Activated naive CD4-positive, alpha-beta T cell treated with anti-CD3 and anti-CD28 coated beads, Interleukin-2, amount 50 U/mL, for 16 hours (primary cell): Measurements from ENCODE around the gene WWC1.
"Not testable (repeated sequence)": the region's sequence is repeated elsewhere in the genome, so short reads cannot be mapped to it uniquely, and the experiment has no call there.

Experiments
- DNase-seq: peaks from one replicate; pipeline ENCODE4 v3.0.0-alpha.2; 2020

The WWC1 gene

DNA sequence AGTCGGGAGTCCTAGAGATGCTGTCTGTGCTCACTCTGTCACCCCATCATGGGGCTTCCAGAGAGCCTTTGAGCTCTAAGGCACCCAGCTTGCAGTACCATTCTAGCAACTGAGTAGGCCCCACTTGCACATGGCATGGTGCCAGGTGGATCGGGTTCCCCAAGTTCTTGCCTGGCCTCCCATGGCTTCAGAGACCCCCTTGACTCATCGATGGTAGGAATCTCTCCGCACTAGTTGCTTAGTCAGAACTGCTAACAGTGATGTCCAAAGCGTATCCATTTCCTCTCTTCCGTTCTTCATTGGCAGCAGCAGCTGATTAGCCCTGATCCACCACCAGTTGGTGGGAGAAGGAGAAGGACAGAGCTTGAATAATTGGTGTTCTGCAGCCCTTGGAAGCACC lies 124.5 kb downstream of the WWC1 start:
- no peak for DNase-seq

DNA sequence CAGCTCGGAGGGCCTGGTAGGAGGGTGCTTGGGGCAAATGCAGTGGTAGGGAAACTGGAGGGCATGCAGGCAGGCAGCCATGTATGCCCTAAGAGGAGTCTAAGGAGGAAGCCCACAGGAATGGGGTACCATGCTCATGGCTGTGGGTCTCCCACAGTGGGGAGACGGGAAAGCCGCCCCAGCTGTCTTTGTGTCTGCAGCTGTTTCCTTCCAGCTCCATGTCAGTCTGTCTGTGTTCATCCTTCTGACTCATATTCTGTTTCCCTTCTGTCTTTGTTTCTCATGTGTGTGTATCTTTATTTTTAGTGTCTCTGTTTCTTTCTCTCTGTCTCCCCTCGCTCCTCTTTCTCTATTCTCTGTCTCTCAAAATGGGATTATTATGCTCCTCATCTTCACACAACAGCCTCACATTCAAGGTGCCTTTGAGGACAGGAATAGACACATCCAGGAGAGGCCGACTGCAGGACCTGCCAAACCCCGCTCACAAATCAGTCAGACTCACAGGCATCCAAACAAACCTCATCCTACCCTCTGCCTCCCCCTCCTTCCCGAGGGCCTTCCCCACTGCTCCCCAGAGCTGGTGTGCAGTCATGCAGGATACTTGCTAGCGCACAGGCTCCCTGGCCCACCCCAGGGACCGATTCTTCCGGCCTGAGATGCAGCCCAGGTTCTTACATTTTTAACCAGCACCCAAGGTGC lies 126.4 kb downstream of the WWC1 start:
- DNase-seq = no peak

DNA sequence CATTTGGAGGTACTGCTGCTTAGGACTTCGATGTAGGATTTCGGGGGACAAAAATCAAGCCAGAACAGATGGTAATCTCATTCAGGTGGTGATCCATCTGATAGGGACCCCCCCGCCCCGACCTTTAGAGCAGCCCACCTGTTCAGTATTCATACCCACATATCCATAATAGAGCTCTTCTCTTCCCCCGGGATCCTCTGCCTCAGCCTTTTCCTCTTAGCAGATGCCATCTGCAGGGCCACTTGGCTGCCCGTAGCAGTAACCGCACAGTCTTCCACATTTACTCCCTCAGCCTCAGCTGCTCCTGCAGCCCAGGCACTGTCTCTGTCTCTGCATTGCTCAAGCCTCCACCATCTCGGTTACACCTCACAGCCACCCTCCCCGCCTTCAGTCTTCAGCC lies 129.0 kb downstream of the WWC1 start:
- no peak for DNase-seq

DNA sequence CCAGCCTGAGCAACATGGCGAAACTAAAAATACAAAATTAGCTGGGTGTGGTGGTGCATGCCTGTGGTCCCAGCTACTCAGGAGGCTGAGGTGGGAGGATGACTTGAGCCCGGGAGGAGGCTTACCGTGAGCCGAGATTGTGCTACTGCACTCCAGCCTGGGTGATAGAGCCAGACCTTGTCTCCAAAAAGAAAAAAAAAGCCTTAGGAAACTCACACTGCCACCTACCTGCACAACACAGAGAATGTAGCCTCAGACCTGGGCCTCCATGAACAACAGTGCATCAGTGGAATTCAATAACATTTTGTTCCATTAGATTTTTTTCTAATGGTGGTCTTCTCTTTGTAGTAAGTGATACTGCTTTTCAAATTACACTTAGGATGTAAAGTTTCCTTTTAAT lies 131.0 kb downstream of the WWC1 start:
- no peak for DNase-seq

DNA sequence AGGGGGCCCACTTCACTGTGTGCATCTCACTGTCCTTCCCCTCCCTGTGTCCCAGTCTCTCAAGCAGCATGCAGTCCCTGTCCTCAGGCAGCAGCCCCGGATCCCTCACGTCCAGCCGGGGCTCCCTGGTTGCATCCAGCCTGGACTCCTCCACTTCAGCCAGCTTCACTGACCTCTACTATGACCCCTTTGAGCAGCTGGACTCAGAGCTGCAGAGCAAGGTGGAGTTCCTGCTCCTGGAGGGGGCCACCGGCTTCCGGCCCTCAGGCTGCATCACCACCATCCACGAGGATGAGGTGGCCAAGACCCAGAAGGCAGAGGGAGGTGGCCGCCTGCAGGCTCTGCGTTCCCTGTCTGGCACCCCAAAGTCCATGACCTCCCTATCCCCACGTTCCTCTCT lies 132.0 kb downstream of the WWC1 start:
- DNase-seq = no peak

DNA sequence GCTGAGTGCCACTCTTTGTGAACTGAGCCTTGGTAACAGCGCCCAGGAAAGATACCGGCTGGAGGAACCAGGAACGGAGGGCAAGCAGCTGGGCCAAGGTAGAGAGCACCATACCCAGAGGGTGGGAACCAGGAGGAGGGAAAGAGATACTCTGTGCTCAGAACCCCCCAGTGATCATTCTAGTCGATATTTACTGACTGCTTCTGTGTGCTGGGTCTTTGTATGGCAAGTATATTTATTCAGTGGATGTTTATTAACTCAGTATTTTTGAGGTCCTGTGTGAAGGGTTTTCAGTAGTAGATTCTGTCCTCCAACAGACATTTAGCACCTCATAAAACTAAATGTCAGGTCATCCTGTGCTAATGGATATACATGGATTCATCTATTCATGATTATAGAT lies 132.5 kb downstream of the WWC1 start:
- no peak for DNase-seq

DNA sequence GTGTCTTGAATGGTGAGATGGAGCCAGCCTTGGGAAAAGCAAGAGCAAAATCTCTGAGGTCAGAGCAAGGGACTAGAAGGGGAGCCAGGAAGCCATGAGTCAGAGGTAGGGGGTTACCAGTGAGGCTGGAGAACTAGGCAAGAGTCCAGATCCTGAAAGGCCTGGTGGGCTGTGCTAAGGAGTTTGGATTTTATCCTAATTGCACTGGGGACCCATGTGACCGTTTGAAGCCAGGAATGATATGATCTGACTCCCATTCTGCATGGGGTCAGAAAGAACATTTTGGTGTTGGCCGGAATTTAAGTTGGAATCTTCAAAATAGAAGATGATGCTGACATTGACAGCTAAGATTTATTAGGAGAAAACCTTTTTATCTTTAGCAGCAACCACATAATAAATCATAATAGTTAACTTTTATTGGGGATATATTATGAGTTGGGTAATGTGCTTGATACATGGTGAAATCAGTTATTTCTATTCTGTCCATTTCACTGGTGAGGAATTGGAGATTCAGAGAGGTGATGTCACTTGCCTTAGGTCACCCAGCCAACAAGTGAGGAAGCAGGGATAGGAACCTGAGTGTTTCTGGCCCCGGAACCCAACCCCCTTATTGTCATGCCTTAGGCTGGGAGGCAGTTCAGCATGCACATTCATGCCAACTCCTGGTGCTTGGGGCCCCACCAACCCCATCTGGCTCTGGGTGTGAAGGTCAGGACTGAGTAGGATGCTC lies 133.3 kb downstream of the WWC1 start:
- DNase-seq = no peak

DNA sequence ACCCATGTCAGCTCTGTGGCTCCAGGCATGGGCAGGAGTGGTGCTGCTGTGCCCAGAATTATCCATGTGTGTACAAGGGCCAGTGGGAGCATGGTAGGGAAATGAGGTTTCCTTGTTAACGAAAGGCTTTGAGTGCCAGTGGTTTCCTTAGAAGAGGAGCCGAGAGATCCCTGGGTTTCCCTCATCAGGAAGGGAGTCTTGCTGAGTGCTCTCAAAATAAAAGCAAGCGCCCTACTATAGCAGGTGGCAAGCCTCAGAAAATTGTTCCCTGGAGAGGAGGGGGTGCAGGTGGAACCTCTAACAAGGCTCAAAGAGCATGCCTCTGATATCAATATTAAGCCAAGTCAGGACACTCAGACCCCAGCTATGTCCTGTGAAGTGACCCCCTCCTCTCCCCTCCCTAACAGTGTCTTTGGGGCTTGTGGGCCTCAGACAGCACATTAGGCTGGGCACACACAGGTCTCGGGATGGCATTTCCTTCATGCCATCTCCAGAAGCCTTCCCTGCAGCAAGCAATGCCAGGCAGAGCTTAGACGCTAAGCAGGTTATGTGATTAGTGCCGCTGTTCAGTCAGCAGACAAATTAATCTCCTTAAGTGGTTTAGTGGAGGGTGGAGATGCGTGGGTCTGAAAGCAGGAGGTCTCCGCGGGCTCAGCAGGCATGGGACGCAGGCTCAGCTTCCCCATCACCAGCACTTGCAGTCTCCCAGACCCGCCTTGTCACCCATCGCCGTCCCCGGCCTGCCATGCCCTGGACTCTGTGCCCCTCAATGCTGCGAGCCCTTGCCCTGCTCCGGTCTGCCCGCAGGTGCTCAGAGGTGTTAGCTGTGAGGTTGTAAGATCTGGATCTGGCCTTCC lies 134.8 kb downstream of the WWC1 start:
- DNase-seq = no peak

DNA sequence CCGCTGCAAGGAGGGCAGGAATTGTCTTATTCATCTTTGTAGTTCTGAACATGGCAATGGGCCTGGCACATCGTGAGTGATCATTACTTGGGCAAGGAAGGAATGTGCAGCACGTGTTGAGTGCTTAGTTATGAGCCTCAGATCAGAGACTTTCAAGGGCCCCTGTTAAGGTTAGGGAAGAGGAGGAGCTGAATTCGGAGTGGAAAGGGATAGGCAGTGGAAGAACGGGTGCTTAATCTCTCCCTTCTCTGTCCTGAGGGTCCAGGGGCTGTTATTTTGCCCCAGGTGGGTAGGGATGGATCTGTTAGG lies 135.4 kb downstream of the WWC1 start:
- DNase-seq = no peak

DNA sequence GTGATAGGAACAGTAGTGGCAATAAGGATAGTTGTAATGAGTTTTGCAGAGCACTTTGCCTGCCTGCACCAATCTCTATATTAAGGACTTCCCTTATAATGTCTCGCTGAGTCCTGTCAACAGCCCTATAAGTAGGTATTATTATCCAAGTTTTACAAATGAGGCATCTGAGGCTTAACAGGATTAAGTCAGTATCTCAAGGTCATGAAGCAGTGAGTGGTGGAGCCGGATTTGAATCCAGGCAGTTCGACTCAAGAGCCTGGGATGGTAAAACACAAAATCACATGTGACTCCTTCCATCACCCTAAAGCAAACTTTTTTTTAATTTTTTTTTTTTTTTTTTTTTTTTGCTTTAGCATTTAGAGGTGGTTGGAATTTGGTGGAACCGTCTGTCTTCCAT lies 135.8 kb downstream of the WWC1 start:
- DNase-seq = no peak

DNA sequence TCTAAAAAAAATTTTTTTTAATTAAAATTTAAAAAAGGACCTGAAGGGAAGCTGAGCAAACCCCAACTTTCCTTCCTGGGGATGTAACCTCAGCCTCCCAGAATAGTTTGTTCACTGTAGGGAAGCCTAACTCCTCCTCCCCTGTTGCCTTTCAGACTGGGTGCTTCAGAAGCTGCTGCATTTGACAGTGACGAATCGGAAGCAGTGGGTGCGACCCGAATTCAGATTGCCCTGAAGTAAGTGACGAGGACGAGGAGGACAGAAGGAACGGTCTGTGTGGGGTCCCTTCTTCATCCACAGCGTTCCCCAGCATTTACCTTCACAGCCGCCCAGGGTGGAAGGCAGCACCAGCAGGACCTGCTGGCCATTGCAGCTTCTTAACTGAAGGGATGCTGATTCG lies 137.1 kb downstream of the WWC1 start:
- DNase-seq = no peak

DNA sequence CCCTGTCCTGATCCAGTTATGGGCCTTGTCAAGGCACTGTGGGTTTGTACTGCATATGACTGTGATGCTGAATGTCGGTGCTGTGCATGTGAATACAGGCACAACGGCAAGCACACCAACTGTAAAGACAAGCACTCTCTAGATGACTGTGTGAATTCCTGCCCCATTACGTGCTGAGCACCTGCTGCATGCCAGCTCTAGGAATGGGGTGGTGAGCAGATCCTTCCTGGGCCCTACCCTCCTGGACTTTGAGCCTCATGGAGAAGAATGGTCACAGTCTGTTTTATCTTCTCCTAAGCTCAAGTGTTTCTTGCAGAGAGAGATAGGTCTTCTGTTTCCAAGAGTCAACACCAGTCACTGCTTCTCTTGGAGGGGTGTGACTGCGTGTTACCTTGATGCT lies 138.9 kb downstream of the WWC1 start:
- no peak for DNase-seq

DNA sequence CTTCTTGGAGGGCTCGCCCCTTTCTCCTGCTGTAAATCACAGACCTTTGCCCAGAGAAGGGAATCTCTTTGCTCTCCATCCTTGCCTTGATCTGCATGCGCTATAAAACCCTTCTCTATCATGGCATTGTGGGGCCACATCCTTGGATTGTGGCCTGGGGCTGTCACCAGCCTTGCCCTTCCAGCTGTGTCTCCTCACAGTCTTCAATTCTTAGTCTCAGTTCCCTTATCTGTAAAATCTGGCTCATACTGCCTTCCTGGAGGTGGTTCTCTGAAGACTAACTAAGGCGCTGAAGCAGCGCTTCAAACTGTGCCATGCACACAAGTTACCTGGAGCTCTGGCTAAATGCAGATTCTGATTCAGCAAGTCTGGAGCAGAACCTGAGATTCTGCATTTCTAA lies 141.5 kb downstream of the WWC1 start:
- DNase-seq = no peak

DNA sequence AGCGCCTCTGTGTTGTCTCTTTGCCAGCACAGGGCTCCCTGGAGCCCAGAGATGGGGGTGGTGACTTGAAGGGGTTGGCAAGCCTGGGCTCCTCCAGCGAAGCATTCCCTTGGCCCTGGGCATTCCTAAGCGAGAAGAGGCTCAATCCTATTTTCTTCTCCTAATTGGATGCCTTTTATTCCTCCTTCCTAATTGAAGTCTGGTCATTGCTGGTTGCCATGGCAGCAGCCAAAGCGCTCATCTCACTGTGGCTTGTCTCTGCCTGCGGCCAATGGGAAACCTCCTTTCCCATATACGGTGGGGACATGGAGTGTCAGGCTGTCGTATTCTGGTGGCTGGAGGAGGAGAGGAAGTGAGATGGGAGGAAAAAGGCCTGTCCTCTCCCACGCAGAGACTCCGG lies 142.6 kb downstream of the WWC1 start:
- no peak for DNase-seq

DNA sequence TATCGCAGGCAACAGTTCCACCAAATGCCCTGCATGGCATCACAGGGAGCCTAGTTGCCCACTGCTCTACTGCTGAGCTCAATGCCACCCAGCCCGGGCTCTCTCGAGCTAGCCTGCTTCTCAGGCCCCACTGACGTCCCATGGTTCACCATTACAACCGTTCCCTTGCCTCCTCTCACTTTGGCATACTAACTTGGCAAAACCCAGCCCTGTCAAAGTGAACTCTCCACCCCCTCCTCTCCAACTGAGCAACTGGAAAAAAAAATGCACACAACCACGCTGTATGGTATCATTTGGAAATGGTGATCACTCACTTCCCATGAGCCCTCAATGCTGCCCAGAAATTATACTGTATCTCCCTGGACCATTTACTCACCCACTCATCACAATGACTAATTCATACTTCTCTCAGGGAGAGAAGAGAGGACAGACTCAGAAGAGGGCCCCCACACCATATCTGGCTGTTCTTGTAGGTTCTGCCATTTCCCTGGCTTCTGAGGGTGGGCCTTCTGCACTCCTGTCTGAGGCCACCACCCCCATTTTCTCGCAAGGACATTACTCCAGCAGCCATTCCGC lies 143.4 kb downstream of the WWC1 start:
- no peak for DNase-seq

DNA sequence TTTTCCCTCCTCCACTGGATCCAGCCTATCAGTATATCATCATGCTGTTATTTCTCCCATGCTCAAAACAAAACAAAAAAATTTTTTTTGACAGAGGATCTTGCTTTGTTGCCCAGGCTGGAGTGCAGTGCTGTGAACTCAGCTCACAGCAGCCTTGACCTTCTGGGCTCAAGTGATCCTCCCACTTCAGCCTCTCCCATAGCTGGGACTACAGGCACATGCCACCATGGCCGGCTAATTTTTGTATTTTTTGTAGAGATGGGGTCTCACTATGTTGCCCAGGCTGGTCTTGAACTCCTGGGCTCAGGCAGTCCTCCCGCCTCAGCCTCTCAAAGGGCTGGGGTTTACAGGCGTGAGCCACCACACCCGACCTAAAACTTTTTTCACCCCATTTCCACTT lies 143.9 kb downstream of the WWC1 start:
- not testable (repeated sequence) for DNase-seq

DNA sequence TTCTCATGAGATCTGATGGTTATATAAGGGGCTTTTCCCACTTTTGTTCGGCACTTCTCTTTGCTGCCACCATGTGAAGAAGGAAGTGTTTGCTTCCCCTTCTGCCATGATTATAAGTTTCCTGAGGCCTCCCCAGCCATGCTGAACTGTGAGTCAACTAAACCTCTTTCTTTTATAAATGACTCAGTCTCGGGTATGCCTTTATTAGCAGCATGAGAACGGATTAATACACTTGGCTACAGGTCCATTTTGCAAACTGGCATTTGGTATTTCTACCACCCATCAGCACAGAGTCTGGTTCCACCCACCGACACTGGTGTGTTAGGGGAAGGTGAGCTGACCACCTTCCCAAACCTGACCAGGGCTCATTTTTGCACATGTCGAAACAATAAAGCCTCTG lies 146.9 kb downstream of the WWC1 start:
- DNase-seq = no peak

DNA sequence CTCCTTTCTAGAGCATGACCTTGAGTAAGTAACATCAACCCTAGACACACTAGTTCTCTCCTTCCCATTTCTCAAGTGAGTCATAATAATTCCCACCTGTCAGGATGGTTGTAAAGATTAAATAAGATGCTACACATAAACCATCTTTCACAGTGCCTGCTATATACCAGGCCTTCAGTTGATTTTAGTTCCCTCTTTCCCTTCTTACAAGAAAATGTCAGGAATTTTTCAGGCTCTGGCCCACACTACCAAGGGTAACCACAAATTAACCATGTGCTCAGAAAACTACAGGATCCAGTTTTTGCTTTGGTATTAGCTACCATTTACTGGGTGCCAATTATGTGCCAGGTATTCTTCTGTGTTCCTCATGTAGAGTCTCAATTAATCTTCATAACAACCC lies 152.1 kb downstream of the WWC1 start:
- no peak for DNase-seq

DNA sequence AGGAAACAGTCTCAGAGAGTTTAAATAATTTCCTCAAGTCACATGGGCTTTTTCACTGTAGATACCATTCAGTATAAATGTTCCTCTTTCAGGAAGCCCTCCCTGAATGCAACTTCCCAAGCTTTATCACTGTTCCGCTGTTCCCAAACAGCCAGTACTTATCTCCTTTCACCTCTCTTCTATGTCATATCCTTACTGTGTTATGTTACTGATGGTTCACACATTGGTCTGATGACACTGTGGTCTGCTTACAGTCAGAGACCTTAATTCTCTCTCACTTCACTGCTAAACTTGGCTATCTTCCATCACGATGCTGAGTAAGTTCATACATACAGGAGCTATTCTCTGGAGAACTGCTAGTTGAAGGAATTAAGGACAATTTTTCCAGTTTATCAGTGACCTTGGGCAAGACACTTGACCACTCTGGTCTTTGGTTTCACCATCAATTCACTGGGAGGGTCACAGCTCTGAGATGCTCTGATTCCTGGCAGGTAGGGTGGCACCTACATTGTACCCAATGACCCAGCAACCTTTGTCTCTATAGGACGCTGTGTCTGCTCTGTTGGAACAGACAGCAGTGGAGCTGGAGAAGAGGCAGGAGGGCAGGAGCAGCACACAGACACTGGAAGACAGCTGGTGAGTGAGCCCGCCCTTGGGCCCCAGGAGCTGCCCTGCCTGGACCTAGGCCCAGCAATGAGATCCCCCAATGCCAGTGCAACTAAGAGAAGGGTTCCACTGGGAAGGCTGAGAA lies 152.7 kb downstream of the WWC1 start:
- DNase-seq = no peak

DNA sequence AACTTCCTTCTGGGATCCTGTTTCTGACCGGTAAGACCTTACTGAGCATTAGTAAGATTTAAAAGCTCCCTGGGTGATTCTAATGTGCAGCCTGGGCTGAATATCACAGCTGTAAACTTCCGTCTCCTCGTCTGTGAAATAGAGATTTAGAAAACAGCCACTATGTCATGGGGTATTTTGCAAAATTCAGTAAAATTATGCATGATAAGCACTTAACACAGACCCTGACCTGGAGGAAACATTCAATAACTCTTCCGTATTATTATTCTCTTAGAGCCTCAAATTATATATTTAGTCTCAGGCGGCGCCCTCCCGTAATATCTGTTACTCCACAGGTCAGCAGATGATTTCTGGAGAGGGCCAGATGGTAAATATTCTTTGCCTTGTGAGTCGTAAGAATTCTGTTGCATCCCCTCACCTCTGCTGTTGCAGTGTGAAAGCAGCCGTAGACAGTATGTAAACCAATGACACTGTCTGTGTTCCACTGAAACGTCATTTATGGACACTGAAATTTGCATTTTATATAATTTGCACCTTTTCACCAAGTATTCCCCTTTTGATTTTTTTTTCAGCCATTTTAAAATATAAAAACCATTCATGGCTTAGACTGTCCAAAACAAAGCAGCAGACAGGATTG lies 155.7 kb downstream of the WWC1 start:
- DNase-seq = no peak

DNA sequence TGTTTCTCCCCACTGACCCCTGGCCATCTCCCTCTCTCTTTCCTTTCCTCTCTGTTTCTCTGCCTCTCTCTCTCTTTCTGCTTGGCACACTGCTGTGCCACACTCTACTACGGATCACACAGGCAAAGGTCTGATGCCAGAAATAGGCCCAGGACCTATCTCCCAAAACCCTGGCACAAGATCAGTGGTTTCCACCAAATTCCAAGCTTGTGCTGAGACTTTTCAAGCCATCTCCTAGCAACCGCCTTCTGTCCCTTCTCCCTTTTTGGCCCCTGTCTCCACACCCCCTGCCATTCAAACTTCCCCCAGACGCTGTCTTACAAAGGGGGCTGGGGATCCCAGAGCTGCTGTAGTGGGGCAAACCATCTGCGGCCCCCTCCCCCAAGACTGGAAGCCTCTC lies 156.4 kb downstream of the WWC1 start:
- DNase-seq = no peak

DNA sequence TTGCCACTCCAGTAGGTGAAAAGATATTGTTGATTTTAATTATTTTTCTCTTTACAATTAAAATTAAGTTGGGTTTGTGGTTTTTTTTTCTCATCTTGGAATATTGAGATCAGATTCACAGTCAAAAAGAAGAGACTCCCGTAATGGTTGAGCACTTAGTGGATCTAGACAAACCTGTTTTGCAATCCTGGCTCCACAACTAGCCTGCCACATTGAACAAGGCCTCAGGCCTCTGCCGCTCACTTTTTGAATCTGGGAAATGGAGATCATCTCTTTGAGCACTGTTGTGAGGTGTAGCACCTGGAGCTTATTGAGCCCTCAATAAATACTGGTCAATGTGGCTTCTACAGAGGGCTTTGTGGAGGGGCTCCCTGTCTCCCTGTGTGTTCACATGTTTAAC lies 157.7 kb downstream of the WWC1 start:
- DNase-seq = no peak

DNA sequence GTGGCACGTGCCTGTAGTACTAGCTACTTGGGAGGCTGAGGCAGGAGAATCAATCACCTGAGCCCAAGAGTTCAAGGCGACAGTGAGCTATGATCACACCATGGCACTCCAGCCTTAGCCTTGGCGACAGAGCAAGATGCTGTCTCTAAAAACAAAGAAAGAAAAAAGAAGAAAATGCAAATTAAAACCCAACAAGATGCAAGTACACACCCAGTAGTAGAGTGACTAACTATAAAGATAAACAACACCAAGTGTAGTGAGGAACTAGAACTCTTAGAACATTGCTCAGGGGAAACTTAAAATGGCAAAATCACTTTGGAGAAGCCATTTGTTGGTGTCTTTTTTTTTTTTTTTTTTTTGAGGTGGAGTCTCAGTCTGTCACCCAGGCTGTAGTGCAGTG lies 160.1 kb downstream of the WWC1 start:
- no peak for DNase-seq
